Measurements from ENCODE around the gene LCN2.

LCN2 gene

GRCh38 chr9:128151309-128152132 is 2.3 kb downstream of the LCN2 start:
- no peak for FAIRE-seq

GRCh38 chr9:128152133-128153059 is 3.1 kb downstream of the LCN2 start:
- FAIRE-seq = no peak

- no peak for FAIRE-seq
Measured at GRCh38 chr9:128153060-128153946, 4.0 kb downstream of the LCN2 start.

- no peak for FAIRE-seq
Measured at GRCh38 chr9:128153947-128154695, 4.9 kb downstream of the LCN2 start.

GRCh38 chr9:128155736-128156500 is 6.7 kb downstream of the LCN2 start:
- FAIRE-seq = no peak

GRCh38 chr9:128159522-128159783 is 10.2 kb downstream of the LCN2 start:
- no peak for FAIRE-seq

GRCh38 chr9:128159784-128160602 is 10.7 kb downstream of the LCN2 start, which contains the start of gene BBLN:
BBLN (plus strand) TSS chr9:128160265; CDS start chr9:128160408, 143 bp downstream.
- FAIRE-seq = no peak

- no peak for FAIRE-seq
Measured at GRCh38 chr9:128160603-128160987, 11.3 kb downstream of the LCN2 start.

- no peak for FAIRE-seq
Measured at GRCh38 chr9:128161215-128161902, 12.1 kb downstream of the LCN2 start.

- FAIRE-seq = no peak
Measured at GRCh38 chr9:128162215-128163026, 13.2 kb downstream of the LCN2 start.

- FAIRE-seq = no peak
Measured at GRCh38 chr9:128163027-128163515, 13.8 kb downstream of the LCN2 start.

GRCh38 chr9:128163523-128164306 is 14.5 kb downstream of the LCN2 start:
- FAIRE-seq = no peak

- no peak for FAIRE-seq
Measured at GRCh38 chr9:128164307-128164885, 15.1 kb downstream of the LCN2 start.

GRCh38 chr9:128166169-128166568 is 16.9 kb downstream of the LCN2 start:
- no peak for FAIRE-seq

GRCh38 chr9:128167209-128167608 is 18.0 kb downstream of the LCN2 start:
- no peak for FAIRE-seq

- no peak for FAIRE-seq
Measured at GRCh38 chr9:128168731-128169308, 19.6 kb downstream of the LCN2 start.

- FAIRE-seq = no peak
Measured at GRCh38 chr9:128169492-128169891, 20.2 kb downstream of the LCN2 start.
